ENCODE results near the gene FAM131A. TPM values are rescaled to one million over a fixed set of nuclear protein-coding genes. Genes with fewer than 3 reads are reported as not detected.
A peak's percentile ranks its signal among the peaks of the same experiment; 100 is the strongest.

The FAM131A gene
- total and polyA plus RNA-seq, 10 donors = 6.5 to 24.6 (median 14.3) TPM

DNA sequence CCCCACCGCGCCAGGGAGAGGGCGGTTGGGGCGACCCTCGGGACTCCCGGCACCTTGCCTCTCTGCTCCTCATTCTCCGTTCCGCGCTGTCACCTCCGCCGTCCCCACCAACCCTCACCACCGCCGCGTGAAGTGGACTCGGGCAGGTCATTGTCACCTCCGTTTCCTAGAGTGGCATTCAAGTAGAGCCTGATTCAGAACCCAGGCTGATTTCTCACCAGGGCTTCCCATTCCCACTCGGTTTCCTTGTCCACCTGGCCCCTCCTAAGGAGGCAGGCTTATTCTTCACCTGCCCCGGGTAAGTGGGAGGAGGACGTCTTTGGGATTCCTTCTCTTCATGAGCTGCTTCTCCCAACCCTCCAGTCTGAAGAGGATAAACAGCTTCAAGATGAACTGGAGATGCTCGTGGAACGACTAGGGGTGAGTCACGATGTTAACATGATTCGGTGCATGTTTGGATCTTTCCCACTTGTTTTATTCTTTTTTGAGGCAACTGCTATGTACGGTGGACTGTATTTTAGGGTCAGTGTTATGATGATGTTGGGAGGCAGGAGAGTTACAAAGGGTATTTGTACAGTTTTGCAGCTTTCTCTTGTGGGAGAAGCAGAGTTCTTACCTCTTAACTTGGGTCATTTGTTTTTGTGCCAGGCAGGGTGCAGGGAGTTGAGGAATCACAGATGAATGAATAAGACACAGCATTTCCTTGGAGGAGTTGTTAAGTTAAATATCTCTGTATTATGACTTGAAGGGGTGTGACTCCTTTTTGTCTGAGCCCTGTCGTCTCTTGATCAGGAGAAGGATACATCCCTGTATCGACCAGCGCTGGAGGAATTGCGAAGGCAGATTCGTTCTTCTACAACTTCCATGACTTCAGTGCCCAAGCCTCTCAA is 37.7 kb upstream of the FAM131A start:
- Histone ChIP-seq H3K4me1 (peaks cover 14 to 41% (median 26%) of the 10 kb centered on the region in 6 donors), H3K36me3 (peaks cover 12 to 48% (median 44%) of the 10 kb centered on the region in 6 donors), H3K4me3 (peak overlapping the region; percentile 58 to 99 (median 88)), H3K27me3 (replicated peaks in 1 of 7) (no peaks in the 10 kb centered on the region), H3K27ac (peak overlapping the region; percentile 24 to 92 (median 84)), H3K9me3 (no peaks in the 10 kb centered on the region)
- no peak for TF ChIP-seq POLR2A (IDR thresholded peaks at IDR 0.05)
- TF ChIP-seq, protein P1, sequence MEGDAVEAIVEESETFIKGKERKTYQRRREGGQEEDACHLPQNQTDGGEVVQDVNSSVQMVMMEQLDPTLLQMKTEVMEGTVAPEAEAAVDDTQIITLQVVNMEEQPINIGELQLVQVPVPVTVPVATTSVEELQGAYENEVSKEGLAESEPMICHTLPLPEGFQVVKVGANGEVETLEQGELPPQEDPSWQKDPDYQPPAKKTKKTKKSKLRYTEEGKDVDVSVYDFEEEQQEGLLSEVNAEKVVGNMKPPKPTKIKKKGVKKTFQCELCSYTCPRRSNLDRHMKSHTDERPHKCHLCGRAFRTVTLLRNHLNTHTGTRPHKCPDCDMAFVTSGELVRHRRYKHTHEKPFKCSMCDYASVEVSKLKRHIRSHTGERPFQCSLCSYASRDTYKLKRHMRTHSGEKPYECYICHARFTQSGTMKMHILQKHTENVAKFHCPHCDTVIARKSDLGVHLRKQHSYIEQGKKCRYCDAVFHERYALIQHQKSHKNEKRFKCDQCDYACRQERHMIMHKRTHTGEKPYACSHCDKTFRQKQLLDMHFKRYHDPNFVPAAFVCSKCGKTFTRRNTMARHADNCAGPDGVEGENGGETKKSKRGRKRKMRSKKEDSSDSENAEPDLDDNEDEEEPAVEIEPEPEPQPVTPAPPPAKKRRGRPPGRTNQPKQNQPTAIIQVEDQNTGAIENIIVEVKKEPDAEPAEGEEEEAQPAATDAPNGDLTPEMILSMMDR (IDR thresholded peaks at IDR 0.05 in 8 of 11, conservative IDR thresholded peaks at IDR 0.05 in 3 of 11) = no peak
- TF ChIP-seq POLR2AphosphoS5 (IDR thresholded peaks at IDR 0.05) = no peak
- DNase-seq = no peak
- intact Hi-C loops (cut with DNase I; ENCODE audit: low total_unique reads) = no loop called here
- WGBS, 5 donors = 19 to 21% (median 20%) methylated on average over 26 to 29 of the region's 29 CpGs

DNA sequence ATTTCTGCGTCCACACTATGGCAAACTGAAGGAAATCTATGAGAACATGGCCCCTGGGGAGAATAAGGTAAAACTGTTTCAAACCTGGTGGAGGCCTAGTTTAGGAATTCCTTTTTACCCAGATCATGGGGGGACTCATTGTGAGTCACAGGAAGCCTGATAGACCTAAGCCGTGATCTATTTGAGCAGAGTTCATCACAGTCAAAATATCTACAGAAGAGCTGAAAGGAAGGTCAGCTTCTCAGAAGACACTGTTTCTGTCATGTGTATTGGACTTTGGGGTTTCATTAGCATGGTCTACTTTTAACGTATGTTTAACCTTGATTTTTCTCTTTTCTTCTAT is 37.1 kb upstream of the FAM131A start:
- Histone ChIP-seq H3K27ac (no peak overlapping the region), H3K4me1 (peaks cover 14 to 41% (median 26%) of the 10 kb centered on the region in 6 donors), H3K27me3 (replicated peaks in 1 of 7) (no peaks in the 10 kb centered on the region), H3K4me3 (peak overlapping the region in 4 of 8 donors; percentile 75 to 99 (median 91)), H3K9me3 (no peaks in the 10 kb centered on the region), H3K36me3 (peaks cover 12 to 55% (median 50%) of the 10 kb centered on the region in 6 donors)
- WGBS, 5 donors = 68 to 83% (median 77%) methylated on average over 3 of the region's 3 CpGs
- intact Hi-C loops (cut with DNase I; ENCODE audit: low total_unique reads) = no loop called here
- TF ChIP-seq, protein P1 (IDR thresholded peaks at IDR 0.05 in 8 of 11, conservative IDR thresholded peaks at IDR 0.05 in 3 of 11) = no peak
- TF ChIP-seq POLR2AphosphoS5 (IDR thresholded peaks at IDR 0.05) = no peak
- no peak for TF ChIP-seq POLR2A (IDR thresholded peaks at IDR 0.05)
- no peak for DNase-seq

DNA sequence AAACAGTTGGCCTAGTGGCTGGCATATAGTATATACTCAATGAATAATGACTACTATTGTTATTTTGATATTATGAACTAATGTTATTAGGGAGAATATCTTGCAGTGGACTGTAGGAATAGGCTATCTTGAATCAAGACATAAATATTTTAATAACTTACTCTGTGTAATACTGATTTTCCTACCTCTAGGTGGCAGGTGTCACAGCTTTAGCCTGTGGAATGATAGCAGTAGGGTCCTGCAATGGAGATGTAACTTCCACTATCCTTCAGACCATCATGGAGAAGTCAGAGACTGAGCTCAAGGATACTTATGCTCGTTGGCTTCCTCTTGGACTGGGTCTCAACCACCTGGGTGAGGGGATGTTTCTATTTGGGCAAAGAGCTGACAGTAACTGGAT is 31.8 kb upstream of the FAM131A start:
- DNase-seq = no peak
- no peaks in the 10 kb centered on the region for H3K9me3 ChIP-seq
- no peak overlapping the region for H3K4me3 ChIP-seq
- intact Hi-C loops (cut with DNase I; ENCODE audit: low total_unique reads) = no loop called here
- WGBS, 5 donors = 36 to 63% (median 61%) methylated on average over 1 of the region's 1 CpG; no CpG with 5 or more reads in 1 of the 5 donors
- H3K36me3 ChIP-seq = peaks cover 22 to 98% (median 87%) of the 10 kb centered on the region in 6 donors
- H3K27me3 ChIP-seq (replicated peaks in 1 of 7) = no peaks in the 10 kb centered on the region
- H3K27ac ChIP-seq = no peak overlapping the region
- H3K4me1 ChIP-seq = peaks cover 3 to 20% (median 6%) of the 10 kb centered on the region in 6 donors
- TF ChIP-seq, protein P1 (IDR thresholded peaks at IDR 0.05 in 8 of 11, conservative IDR thresholded peaks at IDR 0.05 in 3 of 11) = peak in 2 of 11 experiments; percentile 6 to 25
- no peak for TF ChIP-seq POLR2AphosphoS5 (IDR thresholded peaks at IDR 0.05)

DNA sequence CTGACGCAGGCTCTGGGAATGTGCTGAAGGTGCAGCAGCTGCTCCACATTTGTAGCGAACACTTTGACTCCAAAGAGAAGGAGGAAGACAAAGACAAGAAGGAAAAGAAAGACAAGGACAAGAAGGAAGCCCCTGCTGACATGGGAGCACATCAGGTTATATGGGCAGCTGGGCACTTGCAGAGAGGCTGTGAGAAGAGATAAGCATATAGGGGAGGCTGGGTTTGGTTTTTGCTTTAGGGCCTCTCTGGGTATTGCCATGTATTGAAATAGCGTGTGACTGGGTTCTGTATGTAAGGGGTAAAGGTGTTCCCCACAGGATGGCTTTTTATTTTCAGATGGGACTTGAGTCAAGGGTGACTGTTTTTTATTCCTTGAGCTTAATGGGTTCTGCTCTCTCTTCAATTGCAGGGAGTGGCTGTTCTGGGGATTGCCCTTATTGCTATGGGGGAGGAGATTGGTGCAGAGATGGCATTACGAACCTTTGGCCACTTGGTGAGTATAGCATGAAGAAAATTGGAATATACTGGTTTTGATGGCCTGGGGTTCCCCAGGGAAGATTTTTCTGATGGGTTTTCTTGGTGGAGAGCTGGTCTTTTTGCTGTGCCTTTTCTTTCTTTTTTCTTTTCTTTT is 30.9 kb upstream of the FAM131A start:
- Histone ChIP-seq H3K4me3 (no peak overlapping the region), H3K36me3 (peaks cover 22 to 90% (median 80%) of the 10 kb centered on the region in 6 donors), H3K27me3 (replicated peaks in 1 of 7) (no peaks in the 10 kb centered on the region), H3K27ac (no peak overlapping the region), H3K4me1 (peaks cover 0 to 11% (median 0%) of the 10 kb centered on the region in 6 donors), H3K9me3 (no peaks in the 10 kb centered on the region)
- intact Hi-C loops (cut with DNase I; ENCODE audit: low total_unique reads) = no loop called here
- no peak for DNase-seq
- TF ChIP-seq, protein P1 (IDR thresholded peaks at IDR 0.05 in 8 of 11, conservative IDR thresholded peaks at IDR 0.05 in 3 of 11) = no peak
- no peak for TF ChIP-seq POLR2AphosphoS5 (IDR thresholded peaks at IDR 0.05)
- no peak for TF ChIP-seq POLR2A (IDR thresholded peaks at IDR 0.05)
- 91 to 97% (median 95%) methylated on average over 4 of the region's 4 CpGs for WGBS, 5 donors
